GM19463 (cell line): Measurements from ENCODE around the gene FSCN2.

Experiments used
- ATAC-seq: cut with Tn5 transposase; IDR thresholded peaks from one replicate; pipeline ENCODE4 v1.9.1; 2021; ENCODE audit warnings: mild to moderate bottlenecking, moderate library complexity; ENCODE audit not compliant: unreplicated experiment

FSCN2 gene

GRCh38 chr17:81527591-81528383 lies at the start of gene FSCN2:
Gene FSCN2, plus strand, starts transcription at chr17:81528377. Its CDS starts 155 bp downstream, at chr17:81528532.
- no peak for ATAC-seq

- ATAC-seq = no peak
These were observed 48.8 kb upstream of the FSCN2 start for GRCh38 chr17:81479175-81480071.

GRCh38 chr17:81480140-81481072 lies 47.8 kb upstream of the FSCN2 start:
- no peak for ATAC-seq

GRCh38 chr17:81481073-81481799 lies 46.9 kb upstream of the FSCN2 start:
- no peak for ATAC-seq

- ATAC-seq = no peak
These were observed 46.2 kb upstream of the FSCN2 start for GRCh38 chr17:81481815-81482505.

- no peak for ATAC-seq
These were observed 45.5 kb upstream of the FSCN2 start for GRCh38 chr17:81482673-81483072.

- ATAC-seq = no peak
These were observed 44.9 kb upstream of the FSCN2 start for GRCh38 chr17:81483085-81483861.

GRCh38 chr17:81483862-81484194 lies 44.3 kb upstream of the FSCN2 start:
- ATAC-seq = no peak

- ATAC-seq = peak; percentile 37
These were observed 43.8 kb upstream of the FSCN2 start for GRCh38 chr17:81484195-81484979.

- no peak for ATAC-seq
These were observed 41.9 kb upstream of the FSCN2 start for GRCh38 chr17:81486199-81486810.

GRCh38 chr17:81487089-81487486 lies 41.1 kb upstream of the FSCN2 start:
- no peak for ATAC-seq

GRCh38 chr17:81487487-81488275 lies 40.5 kb upstream of the FSCN2 start:
- ATAC-seq = peak; percentile 72

GRCh38 chr17:81488276-81488860 lies 39.8 kb upstream of the FSCN2 start:
- ATAC-seq = peak; percentile 7

GRCh38 chr17:81489012-81489997 lies 38.9 kb upstream of the FSCN2 start:
- ATAC-seq = no peak
